Measurements from ENCODE around the gene SCRT2.

GRCh38 chr20:658731-659291 is 16.8 kb downstream of the SCRT2 start:
- TF ChIP-seq, protein P1, sequence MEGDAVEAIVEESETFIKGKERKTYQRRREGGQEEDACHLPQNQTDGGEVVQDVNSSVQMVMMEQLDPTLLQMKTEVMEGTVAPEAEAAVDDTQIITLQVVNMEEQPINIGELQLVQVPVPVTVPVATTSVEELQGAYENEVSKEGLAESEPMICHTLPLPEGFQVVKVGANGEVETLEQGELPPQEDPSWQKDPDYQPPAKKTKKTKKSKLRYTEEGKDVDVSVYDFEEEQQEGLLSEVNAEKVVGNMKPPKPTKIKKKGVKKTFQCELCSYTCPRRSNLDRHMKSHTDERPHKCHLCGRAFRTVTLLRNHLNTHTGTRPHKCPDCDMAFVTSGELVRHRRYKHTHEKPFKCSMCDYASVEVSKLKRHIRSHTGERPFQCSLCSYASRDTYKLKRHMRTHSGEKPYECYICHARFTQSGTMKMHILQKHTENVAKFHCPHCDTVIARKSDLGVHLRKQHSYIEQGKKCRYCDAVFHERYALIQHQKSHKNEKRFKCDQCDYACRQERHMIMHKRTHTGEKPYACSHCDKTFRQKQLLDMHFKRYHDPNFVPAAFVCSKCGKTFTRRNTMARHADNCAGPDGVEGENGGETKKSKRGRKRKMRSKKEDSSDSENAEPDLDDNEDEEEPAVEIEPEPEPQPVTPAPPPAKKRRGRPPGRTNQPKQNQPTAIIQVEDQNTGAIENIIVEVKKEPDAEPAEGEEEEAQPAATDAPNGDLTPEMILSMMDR (IDR thresholded peaks at IDR 0.05), result no peak
- TF ChIP-seq POLR2A (IDR thresholded peaks at IDR 0.05) (no peak), POLR2AphosphoS5 (IDR thresholded peaks at IDR 0.05) (no peak), EP300 (IDR thresholded peaks at IDR 0.05) (no peak)
